HG03097 (cell line): ENCODE measurements around the gene SLC12A2.

Experiments used
- ATAC-seq: cut with Tn5 transposase; IDR thresholded peaks from one replicate; pipeline ENCODE4 v1.9.1; 2021; ENCODE audit not compliant: unreplicated experiment, low FRiP score

The SLC12A2 gene

GRCh38 chr5:128216860-128217531, 133.4 kb downstream of the SLC12A2 start:
- no peak for ATAC-seq

- no peak for ATAC-seq
These were observed 137.3 kb downstream of the SLC12A2 start for GRCh38 chr5:128220841-128221240.

- ATAC-seq = no peak
These were observed 140.8 kb downstream of the SLC12A2 start for GRCh38 chr5:128224336-128224735.

GRCh38 chr5:128225245-128226030, 141.9 kb downstream of the SLC12A2 start:
- no peak for ATAC-seq

- no peak for ATAC-seq
These were observed 144.4 kb downstream of the SLC12A2 start for GRCh38 chr5:128228008-128228407.

GRCh38 chr5:128228521-128228920, 145.0 kb downstream of the SLC12A2 start:
- no peak for ATAC-seq

- ATAC-seq = no peak
These were observed 151.5 kb downstream of the SLC12A2 start for GRCh38 chr5:128234928-128235641.

GRCh38 chr5:128236334-128236733, 152.8 kb downstream of the SLC12A2 start:
- ATAC-seq = no peak

GRCh38 chr5:128237000-128237399, 153.4 kb downstream of the SLC12A2 start:
- no peak for ATAC-seq

- no peak for ATAC-seq
These were observed 154.0 kb downstream of the SLC12A2 start for GRCh38 chr5:128237546-128237945.
